Measurements from ENCODE around the gene SHROOM3. TPM values are rescaled to one million over a fixed set of nuclear protein-coding genes. Genes with fewer than 3 reads are reported as not detected.

SHROOM3 gene
- total and polyA plus RNA-seq, 4 donors: 4.7 to 25.8 (median 8.7) TPM

DNA sequence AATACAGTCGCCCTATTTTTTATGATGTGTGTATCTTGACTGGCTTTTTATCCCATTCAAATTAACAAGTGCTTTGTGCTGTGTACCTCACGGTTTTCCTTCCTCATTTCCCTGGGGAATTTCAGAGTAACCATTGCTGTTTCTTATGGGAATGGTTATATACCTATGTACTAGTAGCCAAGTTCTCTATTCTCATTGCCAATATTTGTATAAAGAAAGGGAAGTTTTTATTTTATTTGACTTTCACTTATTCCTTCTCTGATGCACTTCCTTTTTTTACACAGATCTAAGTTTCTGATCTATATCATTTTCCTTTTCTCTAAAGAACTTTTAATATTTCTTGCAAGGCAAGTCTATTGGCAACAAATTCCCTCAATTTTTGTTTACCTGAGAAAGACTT, 281.6 kb downstream of the SHROOM3 start:
- DNase-seq (ENCODE audit: low spot score): no peak
- no peak overlapping the region for H3K9ac ChIP-seq (ENCODE audit: low read depth in 1 of 2, low read length in 2 of 2)
- no peaks in the 10 kb centered on the region for H3K27me3 ChIP-seq (ENCODE audit: control insufficient read depth in 4 of 4, insufficient read depth in 4 of 4, low read length in 3 of 4)
- H3K9me3 ChIP-seq (ENCODE audit: control insufficient read depth in 4 of 4, low read length in 3 of 4): no peaks in the 10 kb centered on the region
- no peak overlapping the region for H3K4me3 ChIP-seq (ENCODE audit: low read depth in 1 of 3, low read length in 3 of 3)
- H3K4me1 ChIP-seq (ENCODE audit: control insufficient read depth in 4 of 4, insufficient read depth in 4 of 4, low read length in 3 of 4): peaks cover 0 to 4% (median 0%) of the 10 kb centered on the region in 4 donors
- TF ChIP-seq, protein P1, sequence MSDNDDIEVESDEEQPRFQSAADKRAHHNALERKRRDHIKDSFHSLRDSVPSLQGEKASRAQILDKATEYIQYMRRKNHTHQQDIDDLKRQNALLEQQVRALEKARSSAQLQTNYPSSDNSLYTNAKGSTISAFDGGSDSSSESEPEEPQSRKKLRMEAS (IDR thresholded peaks at IDR 0.05): no peak
- TF ChIP-seq, protein P2, sequence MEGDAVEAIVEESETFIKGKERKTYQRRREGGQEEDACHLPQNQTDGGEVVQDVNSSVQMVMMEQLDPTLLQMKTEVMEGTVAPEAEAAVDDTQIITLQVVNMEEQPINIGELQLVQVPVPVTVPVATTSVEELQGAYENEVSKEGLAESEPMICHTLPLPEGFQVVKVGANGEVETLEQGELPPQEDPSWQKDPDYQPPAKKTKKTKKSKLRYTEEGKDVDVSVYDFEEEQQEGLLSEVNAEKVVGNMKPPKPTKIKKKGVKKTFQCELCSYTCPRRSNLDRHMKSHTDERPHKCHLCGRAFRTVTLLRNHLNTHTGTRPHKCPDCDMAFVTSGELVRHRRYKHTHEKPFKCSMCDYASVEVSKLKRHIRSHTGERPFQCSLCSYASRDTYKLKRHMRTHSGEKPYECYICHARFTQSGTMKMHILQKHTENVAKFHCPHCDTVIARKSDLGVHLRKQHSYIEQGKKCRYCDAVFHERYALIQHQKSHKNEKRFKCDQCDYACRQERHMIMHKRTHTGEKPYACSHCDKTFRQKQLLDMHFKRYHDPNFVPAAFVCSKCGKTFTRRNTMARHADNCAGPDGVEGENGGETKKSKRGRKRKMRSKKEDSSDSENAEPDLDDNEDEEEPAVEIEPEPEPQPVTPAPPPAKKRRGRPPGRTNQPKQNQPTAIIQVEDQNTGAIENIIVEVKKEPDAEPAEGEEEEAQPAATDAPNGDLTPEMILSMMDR (IDR thresholded peaks at IDR 0.05; ENCODE audit: low read depth, low read length, missing input control): no peak
- no peak for TF ChIP-seq FOXA1 (IDR thresholded peaks at IDR 0.05)
- no peak for TF ChIP-seq YY1 (IDR thresholded peaks at IDR 0.05)
- no peak for TF ChIP-seq HNF4G (IDR thresholded peaks at IDR 0.05)
- TF ChIP-seq RXRA (IDR thresholded peaks at IDR 0.05): no peak
- TF ChIP-seq EGR1 (IDR thresholded peaks at IDR 0.05; ENCODE audit: low read depth in 2 of 2): no peak
- TF ChIP-seq FOXA2 (IDR thresholded peaks at IDR 0.05): no peak
- TF ChIP-seq TAF1 (conservative IDR thresholded peaks at IDR 0.05): no peak
- no peak for TF ChIP-seq ATF3 (IDR thresholded peaks at IDR 0.05)
- TF ChIP-seq SP1 (IDR thresholded peaks at IDR 0.05): no peak
- TF ChIP-seq NR2F2 (IDR thresholded peaks at IDR 0.05): no peak
- TF ChIP-seq, protein P3, sequence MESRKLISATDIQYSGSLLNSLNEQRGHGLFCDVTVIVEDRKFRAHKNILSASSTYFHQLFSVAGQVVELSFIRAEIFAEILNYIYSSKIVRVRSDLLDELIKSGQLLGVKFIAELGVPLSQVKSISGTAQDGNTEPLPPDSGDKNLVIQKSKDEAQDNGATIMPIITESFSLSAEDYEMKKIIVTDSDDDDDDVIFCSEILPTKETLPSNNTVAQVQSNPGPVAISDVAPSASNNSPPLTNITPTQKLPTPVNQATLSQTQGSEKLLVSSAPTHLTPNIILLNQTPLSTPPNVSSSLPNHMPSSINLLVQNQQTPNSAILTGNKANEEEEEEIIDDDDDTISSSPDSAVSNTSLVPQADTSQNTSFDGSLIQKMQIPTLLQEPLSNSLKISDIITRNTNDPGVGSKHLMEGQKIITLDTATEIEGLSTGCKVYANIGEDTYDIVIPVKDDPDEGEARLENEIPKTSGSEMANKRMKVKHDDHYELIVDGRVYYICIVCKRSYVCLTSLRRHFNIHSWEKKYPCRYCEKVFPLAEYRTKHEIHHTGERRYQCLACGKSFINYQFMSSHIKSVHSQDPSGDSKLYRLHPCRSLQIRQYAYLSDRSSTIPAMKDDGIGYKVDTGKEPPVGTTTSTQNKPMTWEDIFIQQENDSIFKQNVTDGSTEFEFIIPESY (IDR thresholded peaks at IDR 0.05): no peak
- TF ChIP-seq GABPA (IDR thresholded peaks at IDR 0.05 in 1 of 2, conservative IDR thresholded peaks at IDR 0.05 in 1 of 2): no peak
- TF ChIP-seq REST (IDR thresholded peaks at IDR 0.05): no peak
- TF ChIP-seq RAD21 (IDR thresholded peaks at IDR 0.05): no peak
- no peak for TF ChIP-seq JUND (IDR thresholded peaks at IDR 0.05)
- TF ChIP-seq HNF4A (conservative IDR thresholded peaks at IDR 0.05): no peak
- 78% methylated on average over 2 of the region's 2 CpGs for whole genome bisulfite sequencing
- H3K36me3 ChIP-seq (ENCODE audit: control insufficient read depth in 4 of 4, insufficient read depth in 3 of 4, low read depth in 1 of 4, low read length in 3 of 4): peaks cover 0 to 4% (median 0%) of the 10 kb centered on the region in 4 donors
- no peak overlapping the region for H3K27ac ChIP-seq (ENCODE audit: low read depth in 1 of 2, low read length in 2 of 2)

Data from liver (tissue), 9 donors.